Activated B cell treated with CpG ODN at 0.5 μM for 24 hours (primary cell): ENCODE measurements around the gene ZNF19. TPM values are rescaled to one million over a fixed set of nuclear protein-coding genes. Genes with fewer than 3 reads are reported as not detected.

Experiments
- ATAC-seq: fragments of 200-7000 bp; cut with Tn5 transposase; one replicate; pipeline ENCODE4 v1.10.0; 2021; ENCODE audit warnings: low read depth, mild to moderate bottlenecking, moderate library complexity
- CTCF ChIA-PET: fragments of 350-600 bp; sonication (Branson Sonifier 250); formaldehyde crosslinking; loops from one replicate; lab custom pipeline; 2021; ENCODE audit warnings: antibody characterized with exemption; lab: Charles Lee
- POLR2A ChIA-PET: fragments of 350-600 bp; sonication (Branson Sonifier 250); formaldehyde crosslinking; loops from one replicate; lab custom pipeline; 2021; ENCODE audit warnings: antibody characterized with exemption; lab: Charles Lee
- DNase-seq: peaks from one replicate; pipeline ENCODE4 v3.0.0; 2022
- H3K27ac Mint-ChIP-seq: one replicate; pipeline ENCODE4 v1.8.0; 2020; ENCODE audit warnings: mixed read lengths
- H3K27me3 Mint-ChIP-seq: one replicate; pipeline ENCODE4 v1.8.0; 2021; ENCODE audit warnings: mixed read lengths
- H3K36me3 Mint-ChIP-seq: one replicate; pipeline ENCODE4 v1.8.0; 2021; ENCODE audit warnings: low read depth, mixed read lengths
- H3K4me1 Mint-ChIP-seq: one replicate; pipeline ENCODE4 v1.8.0; 2021; ENCODE audit warnings: mixed read lengths
- H3K4me3 Mint-ChIP-seq: one replicate; pipeline ENCODE4 v1.8.0; 2020; ENCODE audit warnings: mild to moderate bottlenecking, mixed read lengths
- H3K9me3 Mint-ChIP-seq: one replicate; pipeline ENCODE4 v1.8.0; 2020; ENCODE audit warnings: mixed read lengths
- intact Hi-C: fragments of 100-400 bp; cut with micrococcal nuclease; formaldehyde crosslinking; loops from one replicate; pipeline ENCODE4 v1.15.1; 2024
- total RNA-seq: library from RNA; stranded (reverse); gene quantifications from 2 replicates; pipeline ENCODE4 v1.2.3, GENCODE V29; 2022
- TF ChIP-seq, protein P1 (sequence below): fragments of 200-600 bp; IDR thresholded peaks from one replicate; pipeline ENCODE4 v1.8.0; 2022; ENCODE audit warnings: antibody characterized with exemption, mild to moderate bottlenecking

Gene ZNF19
- total RNA-seq = 10.5 TPM in 2 replicates

DNA sequence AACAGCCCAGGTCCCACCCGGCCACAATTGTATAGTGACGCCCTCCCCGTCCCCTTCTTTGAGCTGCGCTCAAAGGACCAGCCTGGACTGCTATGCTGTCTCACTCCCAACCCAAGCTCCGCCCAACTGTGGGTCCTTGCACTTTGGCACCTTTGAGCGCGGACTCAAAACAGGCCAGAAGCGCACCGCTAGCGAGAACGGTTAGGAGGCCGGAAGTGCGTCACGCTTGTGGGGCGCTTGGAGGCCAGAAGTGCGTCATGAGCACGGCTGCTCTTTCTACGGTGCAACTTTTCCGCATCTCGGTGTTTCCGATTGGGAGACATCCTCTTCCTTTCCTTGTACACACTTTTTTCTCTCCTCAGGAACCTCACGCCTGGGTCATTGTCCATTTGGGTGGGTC is at the start of gene ZNF19:
ZNF19 (minus strand) TSS at position 203 of the 400 bp plus-strand sequence. CDS start 7,210 bp downstream, outside the sequence.
- no peak within 1 kb of the TSS for H3K4me3 Mint-ChIP-seq
- intact Hi-C loops = loop anchor here (10.0 kb wide), 1 partner anchor 316 kb away; the partner anchor contains the start of gene AP1G1
- no peak for DNase-seq
- H3K4me1 Mint-ChIP-seq = peaks cover 7% of the 10 kb centered on the region
- ChIA-PET POLR2A (no interaction called here), CTCF (interaction anchor here (0.7 to 1.2 kb wide), 2 partner anchors 10 to 121 kb away, joined by 3 to 4 read pairs; no protein-coding TSS in a partner anchor)
- peaks cover 11% of the 10 kb centered on the region for H3K27me3 Mint-ChIP-seq
- no peaks in the 10 kb centered on the region for H3K36me3 Mint-ChIP-seq
- no peak for ATAC-seq
- H3K9me3 Mint-ChIP-seq = no peaks in the 10 kb centered on the region
- no peak within 1 kb of the TSS for H3K27ac Mint-ChIP-seq
- TF ChIP-seq, protein P1, sequence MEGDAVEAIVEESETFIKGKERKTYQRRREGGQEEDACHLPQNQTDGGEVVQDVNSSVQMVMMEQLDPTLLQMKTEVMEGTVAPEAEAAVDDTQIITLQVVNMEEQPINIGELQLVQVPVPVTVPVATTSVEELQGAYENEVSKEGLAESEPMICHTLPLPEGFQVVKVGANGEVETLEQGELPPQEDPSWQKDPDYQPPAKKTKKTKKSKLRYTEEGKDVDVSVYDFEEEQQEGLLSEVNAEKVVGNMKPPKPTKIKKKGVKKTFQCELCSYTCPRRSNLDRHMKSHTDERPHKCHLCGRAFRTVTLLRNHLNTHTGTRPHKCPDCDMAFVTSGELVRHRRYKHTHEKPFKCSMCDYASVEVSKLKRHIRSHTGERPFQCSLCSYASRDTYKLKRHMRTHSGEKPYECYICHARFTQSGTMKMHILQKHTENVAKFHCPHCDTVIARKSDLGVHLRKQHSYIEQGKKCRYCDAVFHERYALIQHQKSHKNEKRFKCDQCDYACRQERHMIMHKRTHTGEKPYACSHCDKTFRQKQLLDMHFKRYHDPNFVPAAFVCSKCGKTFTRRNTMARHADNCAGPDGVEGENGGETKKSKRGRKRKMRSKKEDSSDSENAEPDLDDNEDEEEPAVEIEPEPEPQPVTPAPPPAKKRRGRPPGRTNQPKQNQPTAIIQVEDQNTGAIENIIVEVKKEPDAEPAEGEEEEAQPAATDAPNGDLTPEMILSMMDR = no peak

DNA sequence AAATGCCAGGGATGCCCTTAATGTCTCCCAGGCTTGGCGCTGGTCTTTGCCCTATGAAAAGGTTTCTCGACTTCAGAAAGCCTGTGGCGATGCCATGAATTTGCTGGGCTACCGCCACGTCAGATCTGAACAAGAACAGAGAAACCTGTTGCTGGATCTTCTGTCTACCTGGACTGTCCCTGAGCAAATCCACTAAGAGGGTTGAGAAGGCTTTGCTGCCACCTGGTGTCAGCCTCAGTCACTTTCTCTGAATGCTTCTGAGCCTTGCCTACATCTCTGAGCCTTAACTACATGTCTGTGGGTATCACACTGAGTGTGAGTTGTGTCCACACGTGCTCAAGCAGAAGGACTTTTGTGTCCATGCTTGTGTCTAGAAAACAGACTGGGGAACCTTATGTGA is 48.5 kb upstream of the ZNF19 start:
- DNase-seq = no peak

DNA sequence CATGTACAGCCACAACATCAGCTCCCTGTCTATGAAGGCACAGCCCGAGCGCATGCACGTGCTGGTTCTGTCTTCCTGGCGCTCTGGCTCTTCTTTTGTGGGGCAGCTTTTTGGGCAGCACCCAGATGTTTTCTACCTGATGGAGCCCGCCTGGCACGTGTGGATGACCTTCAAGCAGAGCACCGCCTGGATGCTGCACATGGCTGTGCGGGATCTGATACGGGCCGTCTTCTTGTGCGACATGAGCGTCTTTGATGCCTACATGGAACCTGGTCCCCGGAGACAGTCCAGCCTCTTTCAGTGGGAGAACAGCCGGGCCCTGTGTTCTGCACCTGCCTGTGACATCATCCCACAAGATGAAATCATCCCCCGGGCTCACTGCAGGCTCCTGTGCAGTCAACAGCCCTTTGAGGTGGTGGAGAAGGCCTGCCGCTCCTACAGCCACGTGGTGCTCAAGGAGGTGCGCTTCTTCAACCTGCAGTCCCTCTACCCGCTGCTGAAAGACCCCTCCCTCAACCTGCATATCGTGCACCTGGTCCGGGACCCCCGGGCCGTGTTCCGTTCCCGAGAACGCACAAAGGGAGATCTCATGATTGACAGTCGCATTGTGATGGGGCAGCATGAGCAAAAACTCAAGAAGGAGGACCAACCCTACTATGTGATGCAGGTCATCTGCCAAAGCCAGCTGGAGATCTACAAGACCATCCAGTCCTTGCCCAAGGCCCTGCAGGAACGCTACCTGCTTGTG is 47.8 kb upstream of the ZNF19 start:
- intact Hi-C loops = loop anchor here (1.0 kb wide), 2 partner anchors 74 to 125 kb away; no protein-coding TSS in a partner anchor
- ChIA-PET POLR2A (no interaction called here), CTCF (interaction anchor here (2.3 to 7.1 kb wide), 2 partner anchors 73 to 124 kb away, joined by 11 to 38 read pairs; no protein-coding TSS in a partner anchor)
- Mint-ChIP-seq H3K36me3 (no peaks in the 10 kb centered on the region), H3K4me1 (peaks cover 10% of the 10 kb centered on the region), H3K9me3 (no peaks in the 10 kb centered on the region), H3K27ac (no peak overlapping the region), H3K27me3 (peaks cover 4% of the 10 kb centered on the region), H3K4me3 (no peak overlapping the region)
- ATAC-seq (no peak), DNase-seq (no peak)
- TF ChIP-seq, protein P1 = no peak

More for the DNA sequence above, 48.5 kb upstream of the ZNF19 start:
- Mint-ChIP-seq H3K9me3 (no peaks in the 10 kb centered on the region), H3K36me3 (no peaks in the 10 kb centered on the region), H3K27ac (no peak overlapping the region), H3K4me3 (no peak overlapping the region), H3K4me1 (peaks cover 16% of the 10 kb centered on the region), H3K27me3 (peaks cover 8% of the 10 kb centered on the region)
- POLR2A ChIA-PET = no interaction called here
- TF ChIP-seq, protein P1 = no peak
- CTCF ChIA-PET = interaction anchor here (0.5 to 7.1 kb wide), 6 partner anchors 12 to 125 kb away, joined by 4 to 38 read pairs (median 10); no protein-coding TSS in a partner anchor
- peak; percentile 65 for ATAC-seq
- intact Hi-C loops = loop anchor here (1.0 kb wide), 2 partner anchors 74 to 125 kb away; no protein-coding TSS in a partner anchor

DNA sequence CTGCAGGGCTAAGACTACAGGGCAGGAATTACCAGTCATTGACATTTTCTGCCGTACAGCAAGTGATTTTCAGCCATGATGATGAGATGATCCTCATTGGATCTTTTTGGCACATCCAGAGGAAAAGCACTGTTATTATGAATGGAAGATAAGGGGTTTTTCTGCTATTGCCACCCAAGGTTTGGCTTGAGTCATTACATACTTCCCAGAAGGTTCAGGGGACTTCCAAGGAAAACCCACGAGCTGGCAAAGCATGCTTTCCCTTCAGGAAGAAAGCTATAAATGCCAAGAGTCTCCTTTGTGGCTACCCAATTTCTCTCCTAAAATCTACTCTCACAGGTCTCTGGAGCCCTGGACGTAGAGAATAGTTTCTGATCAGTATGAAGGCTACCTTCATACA is 43.2 kb upstream of the ZNF19 start:
- H3K36me3 Mint-ChIP-seq = no peaks in the 10 kb centered on the region
- H3K4me3 Mint-ChIP-seq = no peak overlapping the region
- no peak overlapping the region for H3K27ac Mint-ChIP-seq
- ChIA-PET POLR2A (no interaction called here), CTCF (no interaction called here)
- no peaks in the 10 kb centered on the region for H3K4me1 Mint-ChIP-seq
- intact Hi-C loops = no loop called here
- no peaks in the 10 kb centered on the region for H3K9me3 Mint-ChIP-seq
- peaks cover 8% of the 10 kb centered on the region for H3K27me3 Mint-ChIP-seq
- no peak for DNase-seq
- TF ChIP-seq, protein P1 = no peak
- ATAC-seq = no peak

DNA sequence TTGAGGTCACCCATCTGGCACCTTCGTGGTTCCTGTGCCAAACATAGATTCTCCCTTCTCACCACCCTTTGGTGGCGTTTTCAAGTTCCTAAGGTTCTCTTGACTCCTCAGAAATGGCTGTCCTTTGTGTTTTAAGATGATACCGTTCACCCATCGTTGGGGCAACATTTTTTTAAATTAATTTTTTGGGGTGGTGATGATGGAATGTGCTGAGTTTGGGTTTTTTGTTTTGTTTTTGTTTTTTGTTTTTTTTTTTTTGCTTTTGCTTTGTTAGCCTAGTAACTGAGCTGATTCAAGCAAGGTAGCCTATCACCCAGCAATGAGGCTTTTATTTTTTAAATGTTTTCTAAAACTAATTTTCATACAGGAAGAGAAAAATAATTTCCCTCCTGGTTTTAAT is 39.7 kb upstream of the ZNF19 start:
- TF ChIP-seq, protein P1 = no peak
- ATAC-seq (no peak), DNase-seq (no peak)
- ChIA-PET POLR2A (no interaction called here), CTCF (no interaction called here)
- no peak overlapping the region for H3K27ac Mint-ChIP-seq
- H3K27me3 Mint-ChIP-seq = peaks cover 25% of the 10 kb centered on the region
- peaks cover 5% of the 10 kb centered on the region for H3K4me1 Mint-ChIP-seq
- no peaks in the 10 kb centered on the region for H3K9me3 Mint-ChIP-seq
- H3K36me3 Mint-ChIP-seq = no peaks in the 10 kb centered on the region
- H3K4me3 Mint-ChIP-seq = no peak overlapping the region
- intact Hi-C loops = no loop called here
